Urinary bladder (tissue), 4 donors: ENCODE results near the gene SGPL1. TPM values are rescaled to one million over a fixed set of nuclear protein-coding genes. Genes with fewer than 3 reads are reported as not detected.

Experiments
- DNase-seq: peaks from one replicate; pipeline ENCODE4 v3.0.0-alpha.2; 2015; ENCODE audit errors: extremely low spot score
- H3K27ac ChIP-seq: one replicate; pipeline ENCODE4 v1.5.1; 2013; ENCODE audit warnings: low read depth, mild to moderate bottlenecking, moderate library complexity
- H3K36me3 ChIP-seq: one replicate; pipeline ENCODE4 v1.6.1; 2013; ENCODE audit warnings: mild to moderate bottlenecking, moderate library complexity; ENCODE audit not compliant: insufficient read depth
- H3K4me1 ChIP-seq: one replicate; pipeline ENCODE4 v1.6.1; 2013; ENCODE audit warnings: mild to moderate bottlenecking, moderate library complexity; ENCODE audit not compliant: insufficient read depth
- H3K4me3 ChIP-seq: one replicate; pipeline ENCODE4 v1.5.1; 2013; ENCODE audit warnings: low read depth, low read length
- WGBS: extraction: QIAGEN DNeasy Blood & Tissue Kit; methylation state at CpG from one replicate; pipeline ENCODE4 v1.1.7; 2013; 5-methylcytosine and 5-hydroxymethylcytosine counted together
- polyA plus RNA-seq: library from polyadenylated mRNA; stranded (reverse); fragments of 200-250 nt; gene quantifications from one replicate; pipeline ENCODE4 v1.2.3, GENCODE V29; 2013
- total RNA-seq: library from RNA; depleted of rRNA; stranded (reverse); fragments of >200 nt; gene quantifications from one replicate; pipeline ENCODE4 v1.2.3, GENCODE V29; 2014
- donor health status: healthy with polysubstance abuse.
- donor health status: healthy.

The SGPL1 gene
- total and polyA plus RNA-seq, 2 donors, result 14.6 to 61.3 TPM

- H3K27ac ChIP-seq, result no peak overlapping the region
- WGBS, result 76% methylated on average over 7 of the region's 7 CpGs
- no peaks in the 10 kb centered on the region for H3K4me1 ChIP-seq
- H3K4me3 ChIP-seq, result no peak overlapping the region
- H3K36me3 ChIP-seq, result no peaks in the 10 kb centered on the region
- no peak for DNase-seq
Observed at GRCh38 chr10:70874061-70874460, 58.3 kb downstream of the SGPL1 start.

- WGBS, result 74% methylated on average over 1 of the region's 1 CpG
- Histone ChIP-seq H3K4me3 (no peak overlapping the region), H3K4me1 (no peaks in the 10 kb centered on the region), H3K27ac (no peak overlapping the region), H3K36me3 (no peaks in the 10 kb centered on the region)
- DNase-seq, result no peak
Observed at GRCh38 chr10:70879207-70879606, 63.5 kb downstream of the SGPL1 start.

GRCh38 chr10:70880077-70880534, 64.4 kb downstream of the SGPL1 start:
- H3K27ac ChIP-seq, result no peak overlapping the region
- H3K4me1 ChIP-seq, result no peaks in the 10 kb centered on the region
- 10% methylated on average over 4 of the region's 4 CpGs for WGBS
- H3K4me3 ChIP-seq, result no peak overlapping the region
- no peaks in the 10 kb centered on the region for H3K36me3 ChIP-seq
- DNase-seq, result peak; percentile 55

- Histone ChIP-seq H3K4me3 (no peak overlapping the region), H3K36me3 (no peaks in the 10 kb centered on the region), H3K4me1 (no peaks in the 10 kb centered on the region), H3K27ac (no peak overlapping the region)
- DNase-seq, result no peak
- WGBS, result 100% methylated on average over 1 of the region's 1 CpG
Observed at GRCh38 chr10:70884741-70885140, 69.0 kb downstream of the SGPL1 start.

GRCh38 chr10:70885481-70885880, 69.7 kb downstream of the SGPL1 start:
- no peaks in the 10 kb centered on the region for H3K36me3 ChIP-seq
- 77% methylated on average over 4 of the region's 4 CpGs for WGBS
- no peak for DNase-seq
- no peaks in the 10 kb centered on the region for H3K4me1 ChIP-seq
- no peak overlapping the region for H3K27ac ChIP-seq
- H3K4me3 ChIP-seq, result no peak overlapping the region

GRCh38 chr10:70885931-70886903, 70.5 kb downstream of the SGPL1 start:
- H3K27ac ChIP-seq, result no peak overlapping the region
- H3K4me3 ChIP-seq, result no peak overlapping the region
- no peaks in the 10 kb centered on the region for H3K36me3 ChIP-seq
- H3K4me1 ChIP-seq, result no peaks in the 10 kb centered on the region
- no peak for DNase-seq
- WGBS, result 86% methylated on average over 18 of the region's 18 CpGs

- WGBS, result 58% methylated on average over 12 of the region's 12 CpGs
- Histone ChIP-seq H3K36me3 (no peaks in the 10 kb centered on the region), H3K27ac (peak overlapping the region; percentile 57), H3K4me1 (no peaks in the 10 kb centered on the region), H3K4me3 (peak overlapping the region; percentile 69)
- DNase-seq, result no peak
Observed at GRCh38 chr10:70886921-70887665, 71.3 kb downstream of the SGPL1 start.

- WGBS, result under 1% methylated on average over 85 of the region's 85 CpGs
- Histone ChIP-seq H3K4me1 (no peaks in the 10 kb centered on the region), H3K27ac (peak within 1 kb of the TSS; percentile 95), H3K4me3 (peak within 1 kb of the TSS; percentile 69), H3K36me3 (no peaks in the 10 kb centered on the region)
- peak; percentile 43 for DNase-seq
Observed at GRCh38 chr10:70887804-70888800, 72.4 kb downstream of the SGPL1 start, which contains the start of gene PCBD1. TSS of gene PCBD1 (minus strand) at chr10:70888565. CDS start at chr10:70888533, 32 bp downstream.

- Histone ChIP-seq H3K4me3 (no peak overlapping the region), H3K27ac (no peak overlapping the region), H3K36me3 (no peaks in the 10 kb centered on the region), H3K4me1 (no peaks in the 10 kb centered on the region)
- WGBS, result 85% methylated on average over 3 of the region's 3 CpGs
- DNase-seq, result no peak
Observed at GRCh38 chr10:70889291-70889690, 73.5 kb downstream of the SGPL1 start.

- no peak for DNase-seq
- Histone ChIP-seq H3K4me3 (no peak overlapping the region), H3K36me3 (no peaks in the 10 kb centered on the region), H3K4me1 (no peaks in the 10 kb centered on the region), H3K27ac (no peak overlapping the region)
- 69% methylated on average over 7 of the region's 7 CpGs for WGBS
Observed at GRCh38 chr10:70890917-70891431, 75.2 kb downstream of the SGPL1 start.

- no peaks in the 10 kb centered on the region for H3K4me1 ChIP-seq
- no peak for DNase-seq
- H3K27ac ChIP-seq, result no peak overlapping the region
- no peaks in the 10 kb centered on the region for H3K36me3 ChIP-seq
- WGBS, result 69% methylated on average over 1 of the region's 1 CpG
- no peak overlapping the region for H3K4me3 ChIP-seq
Observed at GRCh38 chr10:70891627-70892026, 75.9 kb downstream of the SGPL1 start.

GRCh38 chr10:70892631-70893030, 76.9 kb downstream of the SGPL1 start:
- WGBS, result 92% methylated on average over 4 of the region's 4 CpGs
- no peak for DNase-seq
- Histone ChIP-seq H3K36me3 (no peaks in the 10 kb centered on the region), H3K4me1 (no peaks in the 10 kb centered on the region), H3K27ac (no peak overlapping the region), H3K4me3 (no peak overlapping the region)
